HepG2 (cell line): Measurements from ENCODE around the gene C11orf24. TPM values are rescaled to one million over a fixed set of nuclear protein-coding genes. Genes with fewer than 3 reads are reported as not detected.

Experiments used
- ATAC-seq: fragments of 200-7000 bp; cut with Tn5 transposase; 3 replicates; pipeline ENCODE4 v1.9.1; 2020; ENCODE audit warnings: mild to moderate bottlenecking, moderate library complexity
- BruUV-seq: library from RNA; stranded (reverse); fragments of 400-500 nt; replicated peaks from 2 replicates; lab custom pipeline; 2021; lab: Mats Ljungman, UMichigan
- CTCF ChIA-PET: fragments of 300-600 bp; formaldehyde crosslinking; extraction: SDS; loops from one replicate; lab custom pipeline; 2021; ENCODE audit warnings: low total read pairs, inconsistent platforms, low intra/inter-chr PET ratio; lab: Yijun Ruan, JAX
- POLR2A ChIA-PET: fragments of 350-600 bp; sonication (Branson Sonifier 250); formaldehyde crosslinking; loops from one replicate; lab custom pipeline; 2020; ENCODE audit warnings: antibody characterized with exemption, inconsistent platforms; lab: Yijun Ruan, JAX
- DNase-seq: peaks from one replicate; pipeline ENCODE4 v3.0.0-alpha.2; 2015; ENCODE audit warnings: low spot score
- FAIRE-seq: peaks from 3 replicates; lab custom pipeline; 2011; peaks lifted over from hg19 to GRCh38; lab: Jason Lieb, UNC
- H2AFZ ChIP-seq: one replicate; pipeline ENCODE4 v1.6.1; 2011; ENCODE audit warnings: low read length, inconsistent platforms
- H3K27ac ChIP-seq: fragments of 300-600 bp; 3 replicates; pipeline ENCODE4 v1.8.0; 2011; ENCODE audit warnings: mixed run types, mild to moderate bottlenecking, mixed read lengths, low read length, inconsistent platforms; ENCODE audit not compliant: insufficient read depth; ENCODE audit errors: extremely low read length
- H3K27me3 ChIP-seq, 2 experiments: fragments of 200-600 bp in 1 of 2; 2 replicates in 1 of 2; 3 replicates in 1 of 2; pipeline versions ENCODE4 v1.6.0 to v1.8.0; 2011; ENCODE audit warnings: low read length in 2 of 2, mild to moderate bottlenecking in 2 of 2, moderate library complexity in 2 of 2, inconsistent platforms in 1 of 2; ENCODE audit not compliant: insufficient read depth in 2 of 2, control insufficient read depth in 1 of 2
- H3K36me3 ChIP-seq, 2 experiments: fragments of 200-600 bp in 1 of 2; replicated peaks in 1 of 2; 2 replicates in 1 of 2; 3 replicates in 1 of 2; pipeline versions ENCODE4 v1.5.1 to v1.8.0; 2011; ENCODE audit warnings: low read length in 2 of 2, inconsistent platforms in 1 of 2; ENCODE audit not compliant: insufficient read depth in 2 of 2, control insufficient read depth in 1 of 2
- H3K4me1 ChIP-seq: 2 replicates; pipeline ENCODE4 v1.5.1; 2012; ENCODE audit warnings: low read length, inconsistent platforms; ENCODE audit not compliant: insufficient read depth
- H3K4me2 ChIP-seq: 2 replicates; pipeline ENCODE4 v1.6.0; 2011; ENCODE audit warnings: low read depth, low read length, inconsistent platforms
- H3K4me3 ChIP-seq, 3 experiments: fragments of 200-600 bp in 1 of 3; sonication (generic), shearing (Covaris generic) in 1 of 3; replicated peaks in 1 of 3; 2 replicates each; pipeline ENCODE4 v1.5.1; 2011 to 2016; ENCODE audit warnings: low read length in 3 of 3, inconsistent platforms in 2 of 3, low read depth in 2 of 3, mild to moderate bottlenecking in 2 of 3, control low read depth in 1 of 3, mixed read lengths in 1 of 3; ENCODE audit not compliant: insufficient read depth in 1 of 3
- H3K79me2 ChIP-seq: one replicate; pipeline ENCODE4 v1.6.1; 2011; ENCODE audit warnings: low read length, inconsistent platforms; ENCODE audit not compliant: insufficient read depth
- H3K9ac ChIP-seq: 2 replicates; pipeline ENCODE4 v1.6.0; 2011; ENCODE audit warnings: mild to moderate bottlenecking, low read depth, low read length, inconsistent platforms; ENCODE audit not compliant: insufficient read depth
- H3K9me3 ChIP-seq: 2 replicates; pipeline ENCODE4 v1.5.1; 2012; ENCODE audit warnings: mild to moderate bottlenecking, low read length
- H4K20me1 ChIP-seq: 2 replicates; pipeline ENCODE4 v1.6.0; 2011; ENCODE audit warnings: inconsistent platforms, mild to moderate bottlenecking, low read length, moderate library complexity; ENCODE audit not compliant: insufficient read depth
- CHD2 ChIP-seq: IDR thresholded peaks from 2 replicates; pipeline ENCODE4 v1.6.1; 2011; ENCODE audit warnings: low read depth, low read length, improper control_type of control experiment
- CREB1 ChIP-seq, 2 experiments: fragments of 450-650 bp in 1 of 2; IDR thresholded peaks; 2 replicates each; pipeline ENCODE4 v1.6.1; 2016 to 2017; ENCODE audit warnings: control low read depth in 1 of 2, mild to moderate bottlenecking in 1 of 2, missing compliant biosample characterization in 1 of 2, missing genetic modification characterization in 1 of 2
- GATAD2A ChIP-seq: IDR thresholded peaks from 2 replicates; pipeline ENCODE4 v1.6.1; 2016
- MLLT10 ChIP-seq: sonication (generic); formaldehyde crosslinking; IDR thresholded peaks from 2 replicates; pipeline ENCODE4 v1.4.0; 2020; ENCODE audit warnings: missing genetic modification reagents
- MZF1 ChIP-seq: sonication (generic); formaldehyde crosslinking; IDR thresholded peaks from 2 replicates; pipeline ENCODE4 v1.8.1; 2023; ENCODE audit warnings: mild to moderate bottlenecking, missing genetic modification reagents, borderline replicate concordance
- NCOA1 ChIP-seq: sonication (generic); formaldehyde crosslinking; IDR thresholded peaks from 2 replicates; pipeline ENCODE4 v1.9.0; 2021; ENCODE audit warnings: missing genetic modification reagents
- PAF1 ChIP-seq: IDR thresholded peaks from 2 replicates; pipeline ENCODE4 v1.6.1; 2016; ENCODE audit warnings: missing genetic modification reagents, missing compliant biosample characterization
- RORA ChIP-seq: sonication (generic); formaldehyde crosslinking; IDR thresholded peaks from 2 replicates; pipeline ENCODE4 v1.5.0; 2020; ENCODE audit warnings: mild to moderate bottlenecking, missing genetic modification reagents, moderate library complexity
- U2AF2 ChIP-seq: fragments of 200-400 bp; formaldehyde crosslinking; IDR thresholded peaks from 2 replicates; pipeline ENCODE4 v1.6.1; 2017; ENCODE audit warnings: low read depth, mild to moderate bottlenecking, low read length
- USF2 ChIP-seq, 2 experiments: sonication (generic) in 1 of 2; formaldehyde crosslinking in 1 of 2; IDR thresholded peaks; 2 replicates each; pipeline versions ENCODE4 v1.5.1 to v1.6.1; 2011 to 2020; ENCODE audit warnings: borderline replicate concordance in 1 of 2, low read depth in 1 of 2, low read length in 1 of 2, mild to moderate bottlenecking in 1 of 2, missing genetic modification reagents in 1 of 2, moderate library complexity in 1 of 2
- ZBTB38 ChIP-seq: sonication (generic); formaldehyde crosslinking; IDR thresholded peaks from 2 replicates; pipeline ENCODE4 v1.5.1; 2020; ENCODE audit warnings: mild to moderate bottlenecking, missing genetic modification reagents
- ZNF253 ChIP-seq: sonication (generic); formaldehyde crosslinking; IDR thresholded peaks from 2 replicates; pipeline ENCODE4 v1.8.0; 2022; ENCODE audit warnings: mild to moderate bottlenecking, missing genetic modification reagents, borderline replicate concordance
- WGBS: methylation state at CpG from one replicate; pipeline ENCODE4 v1.1.6; 2017; ENCODE audit warnings: low lambda C conversion rate; 5-methylcytosine and 5-hydroxymethylcytosine counted together
- in situ Hi-C: cut with HindIII; loops from 2 replicates; pipeline ENCODE4 v1.10.0; 2017; ENCODE audit warnings: low pct_unique_long_range_greater_than_20kb; ENCODE audit not compliant: extremely low pct_ligation_motif_present
- intact Hi-C: fragments of 100-400 bp; cut with micrococcal nuclease; formaldehyde crosslinking; loops from one replicate; pipeline ENCODE4 v1.10.0; 2022; ENCODE audit not compliant: unreplicated experiment
- polyA plus RNA-seq, 8 experiments: library from polyadenylated mRNA; depleted of rRNA in 3 of 8; stranded (reverse) in 7 of 8; unstranded in 1 of 8; fragments of >200 nt; fragmentation: Illumina TruSeq in 4 of 8; extraction: Trizol in 4 of 8; gene quantifications; 2 replicates each; pipeline versions ENCODE4 v1.2.1 to v1.2.3, GENCODE V29; 2011 to 2016; ENCODE audit warnings: low read depth in 4 of 8, missing spikeins in 1 of 8, mixed read lengths in 1 of 8; ENCODE audit not compliant: insufficient read depth in 1 of 8
- total RNA-seq, 5 experiments: library from RNA; depleted of rRNA; stranded (reverse); fragments of >200 nt; fragmentation: Illumina TruSeq; extraction: Trizol; gene quantifications; 2 replicates each; pipeline ENCODE4 v1.2.3, GENCODE V29; 2016; ENCODE audit warnings: low read depth in 1 of 5
- TF ChIP-seq, protein P1 (sequence below): sonication (generic); formaldehyde crosslinking; IDR thresholded peaks from 2 replicates; pipeline ENCODE4 v1.4.0; 2020; ENCODE audit warnings: missing genetic modification reagents, mild to moderate bottlenecking, borderline replicate concordance

C11orf24 gene
- total and polyA plus RNA-seq, 2 of the 13 experiments (the other 11 are each of a cell fraction or from before 2014, with no cell fraction given) = 52.9 to 55.5 TPM

GRCh38 chr11:68256331-68256741 is 15.4 kb downstream of the C11orf24 start (continued):
- TF ChIP-seq ZNF253 (CRISPR knock-in tag) (no peak), RORA (CRISPR knock-in tag) (no peak), GATAD2A (CRISPR knock-in tag) (0 out of 2 replicates have a peak, but pooled peaks have one; percentile 25), NCOA1 (CRISPR knock-in tag) (no peak), PAF1 (no peak), MZF1 (no peak), MLLT10 (CRISPR knock-in tag) (no peak)

DNA sequence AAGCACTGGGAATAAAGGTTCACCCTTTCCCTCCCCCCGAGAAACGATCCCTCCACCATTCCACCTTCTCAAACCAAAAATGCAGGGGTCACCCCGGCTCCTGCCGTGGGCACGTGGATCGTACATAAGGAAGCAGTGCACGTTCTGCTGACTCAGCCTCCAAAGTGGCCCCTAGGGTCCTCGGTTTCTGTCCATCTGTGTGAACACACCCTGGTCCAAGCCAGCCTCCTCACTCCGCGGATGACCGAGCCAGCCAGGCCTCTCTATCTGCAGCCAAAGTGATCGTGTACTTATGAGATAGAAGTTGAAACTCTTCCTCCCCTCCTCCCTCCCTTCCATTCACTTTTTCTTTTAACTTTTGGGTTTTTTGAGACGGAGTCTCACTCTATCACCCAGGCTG is 16.2 kb downstream of the C11orf24 start:
- BruUV-seq = no TSS peak
- no peak for FAIRE-seq
- WGBS = 69% methylated on average over 13 of the region's 13 CpGs

More for the DNA sequence above, 16.2 kb downstream of the C11orf24 start:
- Histone ChIP-seq H3K4me3 (no peak overlapping the region), H2AFZ (no peak overlapping the region), H3K4me2 (no peak overlapping the region), H3K36me3 (peaks cover 0 to under 1% of the 10 kb centered on the region in 2 experiments; a peak in 2 of 5 replicates), H3K4me1 (peaks cover 33% of the 10 kb centered on the region), H4K20me1 (no peaks in the 10 kb centered on the region), H3K79me2 (no peaks in the 10 kb centered on the region), H3K27ac (no peak overlapping the region), H3K27me3 (peaks cover 0 to 3% of the 10 kb centered on the region in 2 experiments; a peak in 2 of 5 replicates), H3K9ac (no peak overlapping the region), H3K9me3 (no peaks in the 10 kb centered on the region)
- DNase-seq (no peak), ATAC-seq (no peak)
- intact Hi-C loops = loop anchor here (5.0 kb wide), 1 partner anchor 62 kb away; no protein-coding TSS in a partner anchor
- CTCF ChIA-PET = interaction anchor here (1.8 kb wide), 1 partner anchor 42 kb away, joined by 5 read pairs; no protein-coding TSS in a partner anchor
- POLR2A ChIA-PET = interaction anchor here (6.6 kb wide), 1 partner anchor 42 kb away, joined by 127 read pairs; no protein-coding TSS in a partner anchor
- no peak for TF ChIP-seq CHD2
- TF ChIP-seq CREB1 (IDR thresholded peaks at IDR 0.05) = no peak
- no peak for TF ChIP-seq CREB1 (CRISPR knock-in tag; IDR thresholded peaks at IDR 0.05)
- no peak for TF ChIP-seq U2AF2
- TF ChIP-seq, protein P1, sequence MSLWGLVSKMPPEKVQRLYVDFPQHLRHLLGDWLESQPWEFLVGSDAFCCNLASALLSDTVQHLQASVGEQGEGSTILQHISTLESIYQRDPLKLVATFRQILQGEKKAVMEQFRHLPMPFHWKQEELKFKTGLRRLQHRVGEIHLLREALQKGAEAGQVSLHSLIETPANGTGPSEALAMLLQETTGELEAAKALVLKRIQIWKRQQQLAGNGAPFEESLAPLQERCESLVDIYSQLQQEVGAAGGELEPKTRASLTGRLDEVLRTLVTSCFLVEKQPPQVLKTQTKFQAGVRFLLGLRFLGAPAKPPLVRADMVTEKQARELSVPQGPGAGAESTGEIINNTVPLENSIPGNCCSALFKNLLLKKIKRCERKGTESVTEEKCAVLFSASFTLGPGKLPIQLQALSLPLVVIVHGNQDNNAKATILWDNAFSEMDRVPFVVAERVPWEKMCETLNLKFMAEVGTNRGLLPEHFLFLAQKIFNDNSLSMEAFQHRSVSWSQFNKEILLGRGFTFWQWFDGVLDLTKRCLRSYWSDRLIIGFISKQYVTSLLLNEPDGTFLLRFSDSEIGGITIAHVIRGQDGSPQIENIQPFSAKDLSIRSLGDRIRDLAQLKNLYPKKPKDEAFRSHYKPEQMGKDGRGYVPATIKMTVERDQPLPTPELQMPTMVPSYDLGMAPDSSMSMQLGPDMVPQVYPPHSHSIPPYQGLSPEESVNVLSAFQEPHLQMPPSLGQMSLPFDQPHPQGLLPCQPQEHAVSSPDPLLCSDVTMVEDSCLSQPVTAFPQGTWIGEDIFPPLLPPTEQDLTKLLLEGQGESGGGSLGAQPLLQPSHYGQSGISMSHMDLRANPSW = no peak
- TF ChIP-seq ZBTB38 (CRISPR knock-in tag) = peak; percentile 79
- no peak for TF ChIP-seq USF2 (IDR thresholded peaks at IDR 0.05; ENCODE audit: low read depth, low read length)
- 0 out of 2 replicates have a peak, but pooled peaks have one; percentile 11 for TF ChIP-seq USF2 (CRISPR knock-in tag; IDR thresholded peaks at IDR 0.05; ENCODE audit: borderline replicate concordance)
- in situ Hi-C loops = loop anchor here (5.0 kb wide), 2 partner anchors 42 to 192 kb away; no protein-coding TSS in a partner anchor
